Right atrium auricular region (tissue), 2 donors: Measurements from ENCODE around the gene DUS1L. TPM values are rescaled to one million over a fixed set of nuclear protein-coding genes. Genes with fewer than 3 reads are reported as not detected.

Experiments
- DNase-seq: peaks from one replicate; pipeline ENCODE4 v3.0.0-alpha.2; 2019; ENCODE audit warnings: low spot score
- H3K27ac ChIP-seq, 2 donors: fragments of 200-600 bp; sonication (generic); 1 replicate in 1 of 2; 2 replicates in 1 of 2; pipeline ENCODE4 v1.5.1; 2016 to 2019
- H3K27me3 ChIP-seq, 2 donors: fragments of 200-600 bp; sonication (generic); one replicate each; pipeline versions ENCODE4 v1.5.1 to v1.6.0; 2017 to 2019
- H3K36me3 ChIP-seq: fragments of 200-600 bp; sonication (generic); one replicate; pipeline ENCODE4 v1.5.1; 2016
- H3K4me1 ChIP-seq, 2 donors: fragments of 200-600 bp; sonication (generic); one replicate each; pipeline versions ENCODE4 v1.5.1 to v1.6.0; 2017 to 2019
- H3K4me3 ChIP-seq, 2 donors: fragments of 200-600 bp; sonication (generic); 1 replicate in 1 of 2; 2 replicates in 1 of 2; pipeline ENCODE4 v1.5.1; 2017 to 2019; ENCODE audit warnings: mild to moderate bottlenecking in 1 of 2, moderate library complexity in 1 of 2
- H3K9me3 ChIP-seq, 2 donors: fragments of 200-600 bp; sonication (generic); one replicate each; pipeline ENCODE4 v1.5.1; 2019
- total RNA-seq, 2 donors: library from RNA; depleted of rRNA; stranded (reverse); fragments of >200 nt; gene quantifications; one replicate each; pipeline ENCODE4 v1.1.0, GENCODE V29; 2016
- TF ChIP-seq, protein P1 (sequence below), 2 donors: fragments of 200-600 bp; sonication (generic); IDR thresholded peaks; one replicate each; pipeline ENCODE4 v1.5.1; 2019; ENCODE audit warnings: antibody characterized with exemption in 2 of 2

Gene DUS1L
- total RNA-seq, 2 donors from 2014 or later = 33.3 to 45.7 TPM

- Histone ChIP-seq H3K4me1 (peaks cover 0 to 35% of the 10 kb centered on the region in 2 donors), H3K27ac (no peak overlapping the region), H3K4me3 (no peak overlapping the region), H3K9me3 (no peaks in the 10 kb centered on the region), H3K36me3 (peaks cover 50% of the 10 kb centered on the region), H3K27me3 (no peaks in the 10 kb centered on the region)
- no peak for DNase-seq
- TF ChIP-seq, protein P1, sequence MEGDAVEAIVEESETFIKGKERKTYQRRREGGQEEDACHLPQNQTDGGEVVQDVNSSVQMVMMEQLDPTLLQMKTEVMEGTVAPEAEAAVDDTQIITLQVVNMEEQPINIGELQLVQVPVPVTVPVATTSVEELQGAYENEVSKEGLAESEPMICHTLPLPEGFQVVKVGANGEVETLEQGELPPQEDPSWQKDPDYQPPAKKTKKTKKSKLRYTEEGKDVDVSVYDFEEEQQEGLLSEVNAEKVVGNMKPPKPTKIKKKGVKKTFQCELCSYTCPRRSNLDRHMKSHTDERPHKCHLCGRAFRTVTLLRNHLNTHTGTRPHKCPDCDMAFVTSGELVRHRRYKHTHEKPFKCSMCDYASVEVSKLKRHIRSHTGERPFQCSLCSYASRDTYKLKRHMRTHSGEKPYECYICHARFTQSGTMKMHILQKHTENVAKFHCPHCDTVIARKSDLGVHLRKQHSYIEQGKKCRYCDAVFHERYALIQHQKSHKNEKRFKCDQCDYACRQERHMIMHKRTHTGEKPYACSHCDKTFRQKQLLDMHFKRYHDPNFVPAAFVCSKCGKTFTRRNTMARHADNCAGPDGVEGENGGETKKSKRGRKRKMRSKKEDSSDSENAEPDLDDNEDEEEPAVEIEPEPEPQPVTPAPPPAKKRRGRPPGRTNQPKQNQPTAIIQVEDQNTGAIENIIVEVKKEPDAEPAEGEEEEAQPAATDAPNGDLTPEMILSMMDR (IDR thresholded peaks at IDR 0.05) = no peak
These were observed 30.4 kb upstream of the DUS1L start for GRCh38 chr17:82095777-82096708.

- no peak for DNase-seq
- Histone ChIP-seq H3K9me3 (no peaks in the 10 kb centered on the region), H3K27me3 (no peaks in the 10 kb centered on the region), H3K36me3 (peaks cover 59% of the 10 kb centered on the region), H3K4me3 (no peak overlapping the region), H3K4me1 (peaks cover 0 to 27% of the 10 kb centered on the region in 2 donors), H3K27ac (no peak overlapping the region)
- TF ChIP-seq, protein P1 (IDR thresholded peaks at IDR 0.05) = no peak
These were observed 29.6 kb upstream of the DUS1L start for GRCh38 chr17:82094931-82095776.

- Histone ChIP-seq H3K4me3 (no peak overlapping the region), H3K27ac (no peak overlapping the region), H3K27me3 (no peaks in the 10 kb centered on the region), H3K4me1 (peaks cover 0 to 13% of the 10 kb centered on the region in 2 donors), H3K9me3 (no peaks in the 10 kb centered on the region), H3K36me3 (peaks cover 79% of the 10 kb centered on the region)
- TF ChIP-seq, protein P1 (IDR thresholded peaks at IDR 0.05) = no peak
- DNase-seq = no peak
These were observed 27.6 kb upstream of the DUS1L start for GRCh38 chr17:82092995-82093751.

DNA sequence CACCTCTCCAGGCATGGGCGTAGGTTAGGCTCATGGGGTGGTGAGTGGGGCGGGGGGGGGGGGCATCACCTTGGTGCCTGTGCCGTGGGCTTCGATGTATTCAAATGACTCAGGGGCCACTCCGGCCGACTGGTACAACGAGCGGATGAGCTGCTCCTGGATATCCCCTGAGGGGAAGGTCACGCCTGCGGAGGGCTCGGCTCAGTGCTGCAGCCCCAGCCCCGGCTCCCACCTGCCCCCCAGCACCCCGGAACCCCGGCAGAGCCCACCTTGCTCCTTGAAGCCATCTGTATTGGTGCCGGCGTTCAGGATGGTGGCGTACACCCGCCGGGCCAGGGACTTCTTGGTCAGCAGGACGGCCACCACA lies 27.0 kb upstream of the DUS1L start:
- Histone ChIP-seq H3K36me3 (peaks cover 84% of the 10 kb centered on the region), H3K9me3 (no peaks in the 10 kb centered on the region), H3K4me1 (peaks cover 0 to 13% of the 10 kb centered on the region in 2 donors), H3K27ac (no peak overlapping the region), H3K4me3 (no peak overlapping the region), H3K27me3 (no peaks in the 10 kb centered on the region)
- TF ChIP-seq, protein P1 (IDR thresholded peaks at IDR 0.05) = no peak
- DNase-seq = no peak

DNA sequence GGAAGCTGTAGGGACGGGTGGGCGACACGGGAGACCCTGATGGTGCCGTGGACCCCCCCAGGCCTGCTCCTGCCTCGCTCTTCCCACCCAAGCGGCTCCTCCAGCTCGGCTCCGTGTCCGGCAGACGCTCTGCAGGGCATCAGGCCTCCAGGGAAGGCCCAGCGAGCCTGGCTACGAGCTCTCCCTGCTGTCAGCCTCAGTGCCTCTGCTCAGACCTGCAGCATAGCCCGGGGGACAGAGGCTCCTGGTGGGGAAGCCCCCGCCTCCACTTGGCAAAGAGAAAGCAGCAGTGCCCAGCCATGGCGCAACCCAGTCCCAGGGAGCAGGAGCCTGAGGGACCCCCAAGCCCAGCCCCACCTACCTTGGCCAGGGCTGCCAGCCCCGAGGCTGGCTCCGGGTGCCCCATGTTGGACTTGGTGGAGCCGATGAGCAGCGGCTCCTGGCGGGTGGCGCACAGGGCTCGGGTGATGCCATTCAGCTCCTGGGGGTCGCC lies 26.5 kb upstream of the DUS1L start:
- Histone ChIP-seq H3K27ac (no peak overlapping the region), H3K27me3 (no peaks in the 10 kb centered on the region), H3K4me1 (peaks cover 0 to 10% of the 10 kb centered on the region in 2 donors), H3K36me3 (peaks cover 89% of the 10 kb centered on the region), H3K4me3 (no peak overlapping the region), H3K9me3 (no peaks in the 10 kb centered on the region)
- no peak for DNase-seq
- TF ChIP-seq, protein P1 (IDR thresholded peaks at IDR 0.05) = no peak
